Body of pancreas (tissue), 4 donors: ENCODE data around the gene ALG1L2.
"Not testable (repeated sequence)": the region's sequence is repeated elsewhere in the genome, so short reads cannot be mapped to it uniquely, and the experiment has no call there.

ENCODE experiments used
- CTCF ChIP-seq, 7 experiments: fragments of 450-650 bp in 4 of 7; fragments of 200-600 bp in 3 of 7; sonication (generic) in 3 of 7; IDR thresholded peaks; one replicate each; pipeline ENCODE4 v1.5.1; 2016 to 2019; ENCODE audit warnings: antibody characterized with exemption in 7 of 7
- POLR2A ChIP-seq, 3 donors: fragments of 450-650 bp; IDR thresholded peaks; one replicate each; pipeline ENCODE4 v1.6.1; 2016; ENCODE audit warnings: antibody characterized with exemption in 3 of 3, mild to moderate bottlenecking in 2 of 3

DNA sequence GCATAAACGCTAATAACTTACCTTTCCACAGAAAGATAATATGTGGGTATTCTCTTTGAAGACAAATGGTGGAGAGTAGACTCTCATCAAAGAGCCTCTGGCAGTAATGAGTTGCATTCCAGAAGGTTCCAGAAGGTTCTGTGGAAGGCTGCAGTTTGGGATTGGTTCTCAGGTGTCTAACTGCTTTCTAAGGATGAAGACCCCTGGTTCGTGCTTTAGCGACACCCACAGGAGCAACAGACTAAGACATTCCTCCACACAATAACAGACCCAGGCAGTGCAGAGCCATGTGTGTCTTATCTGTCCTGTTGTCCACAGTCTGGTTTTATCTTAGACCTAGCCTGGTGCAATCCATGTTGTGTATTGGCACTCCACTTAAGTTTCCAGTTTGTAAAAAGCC is 9.1 kb downstream of the ALG1L2 start:
- TF ChIP-seq CTCF, POLR2A (IDR thresholded peaks at IDR 0.05): not testable (repeated sequence)
